Osteocyte (in vitro differentiated cells): ENCODE data around the gene CBR4. TPM values are rescaled to one million over a fixed set of nuclear protein-coding genes. Genes with fewer than 3 reads are reported as not detected.

Experiments
- DNase-seq: peaks from one replicate; pipeline ENCODE4 v3.0.0; 2021; ENCODE audit warnings: mixed read lengths; ENCODE audit not compliant: unreplicated experiment; ENCODE audit errors: extremely low spot score
- H3K27ac Mint-ChIP-seq: one replicate; pipeline ENCODE4 v1.8.0; 2021; ENCODE audit warnings: mild to moderate bottlenecking, mixed read lengths; ENCODE audit not compliant: unreplicated experiment
- H3K27me3 Mint-ChIP-seq: one replicate; pipeline ENCODE4 v1.8.0; 2021; ENCODE audit warnings: mixed read lengths; ENCODE audit not compliant: unreplicated experiment
- H3K36me3 Mint-ChIP-seq: one replicate; pipeline ENCODE4 v1.8.0; 2021; ENCODE audit warnings: mixed read lengths; ENCODE audit not compliant: unreplicated experiment
- H3K4me1 Mint-ChIP-seq: one replicate; pipeline ENCODE4 v1.8.0; 2021; ENCODE audit warnings: mixed read lengths; ENCODE audit not compliant: unreplicated experiment
- H3K4me3 Mint-ChIP-seq: one replicate; pipeline ENCODE4 v1.8.0; 2021; ENCODE audit warnings: mild to moderate bottlenecking, moderate library complexity, mixed read lengths; ENCODE audit not compliant: unreplicated experiment
- H3K9me3 Mint-ChIP-seq: one replicate; pipeline ENCODE4 v1.8.0; 2021; ENCODE audit warnings: mixed read lengths; ENCODE audit not compliant: unreplicated experiment
- long read RNA-seq: library from polyadenylated mRNA; unstranded; transcript quantifications from one replicate; pipeline ENCODE4 v2.0.0, GENCODE V29; 2021
- total RNA-seq: library from RNA; stranded (reverse); gene quantifications from 2 replicates; pipeline ENCODE4 v1.2.1, GENCODE V29; 2021
- TF ChIP-seq, protein P1 (sequence below): fragments of 200-600 bp; sonication (generic); IDR thresholded peaks from 2 replicates; pipeline ENCODE4 v1.5.0; 2021; ENCODE audit warnings: antibody characterized with exemption, mild to moderate bottlenecking, moderate library complexity

Gene CBR4
- total RNA-seq = 20.8 and 22.6 TPM in 2 replicates
- long read RNA-seq, transcript CBR4-201 (5 exons, 3,443 nt) = major isoform, 22 of 91 reads
- long read RNA-seq, partial matches to known transcripts = 1 of 91 reads
- long read RNA-seq, other reads (novel, unspliced or antisense) = 64 of 91 reads

- Mint-ChIP-seq H3K27me3 (no peaks in the 10 kb centered on the region), H3K9me3 (no peaks in the 10 kb centered on the region), H3K27ac (peak within 1 kb of the TSS; percentile 97), H3K4me3 (peak within 1 kb of the TSS; percentile 86), H3K4me1 (peaks cover 36% of the 10 kb centered on the region), H3K36me3 (peaks cover 5% of the 10 kb centered on the region)
- TF ChIP-seq, protein P1, sequence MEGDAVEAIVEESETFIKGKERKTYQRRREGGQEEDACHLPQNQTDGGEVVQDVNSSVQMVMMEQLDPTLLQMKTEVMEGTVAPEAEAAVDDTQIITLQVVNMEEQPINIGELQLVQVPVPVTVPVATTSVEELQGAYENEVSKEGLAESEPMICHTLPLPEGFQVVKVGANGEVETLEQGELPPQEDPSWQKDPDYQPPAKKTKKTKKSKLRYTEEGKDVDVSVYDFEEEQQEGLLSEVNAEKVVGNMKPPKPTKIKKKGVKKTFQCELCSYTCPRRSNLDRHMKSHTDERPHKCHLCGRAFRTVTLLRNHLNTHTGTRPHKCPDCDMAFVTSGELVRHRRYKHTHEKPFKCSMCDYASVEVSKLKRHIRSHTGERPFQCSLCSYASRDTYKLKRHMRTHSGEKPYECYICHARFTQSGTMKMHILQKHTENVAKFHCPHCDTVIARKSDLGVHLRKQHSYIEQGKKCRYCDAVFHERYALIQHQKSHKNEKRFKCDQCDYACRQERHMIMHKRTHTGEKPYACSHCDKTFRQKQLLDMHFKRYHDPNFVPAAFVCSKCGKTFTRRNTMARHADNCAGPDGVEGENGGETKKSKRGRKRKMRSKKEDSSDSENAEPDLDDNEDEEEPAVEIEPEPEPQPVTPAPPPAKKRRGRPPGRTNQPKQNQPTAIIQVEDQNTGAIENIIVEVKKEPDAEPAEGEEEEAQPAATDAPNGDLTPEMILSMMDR = peak; percentile 54
- peak; percentile 98 for DNase-seq
Measured at GRCh38 chr4:169010125-169011023, at the start of gene CBR4. CBR4 (minus strand) TSS chr4:169010255; CDS start chr4:169010089, 166 bp downstream.

GRCh38 chr4:169059306-169060211, 49.5 kb upstream of the CBR4 start:
- H3K9me3 Mint-ChIP-seq = no peaks in the 10 kb centered on the region
- no peaks in the 10 kb centered on the region for H3K27me3 Mint-ChIP-seq
- H3K27ac Mint-ChIP-seq = no peak overlapping the region
- peaks cover 23% of the 10 kb centered on the region for H3K4me1 Mint-ChIP-seq
- no peak overlapping the region for H3K4me3 Mint-ChIP-seq
- DNase-seq = no peak
- TF ChIP-seq, protein P1 = no peak
- no peaks in the 10 kb centered on the region for H3K36me3 Mint-ChIP-seq

DNA sequence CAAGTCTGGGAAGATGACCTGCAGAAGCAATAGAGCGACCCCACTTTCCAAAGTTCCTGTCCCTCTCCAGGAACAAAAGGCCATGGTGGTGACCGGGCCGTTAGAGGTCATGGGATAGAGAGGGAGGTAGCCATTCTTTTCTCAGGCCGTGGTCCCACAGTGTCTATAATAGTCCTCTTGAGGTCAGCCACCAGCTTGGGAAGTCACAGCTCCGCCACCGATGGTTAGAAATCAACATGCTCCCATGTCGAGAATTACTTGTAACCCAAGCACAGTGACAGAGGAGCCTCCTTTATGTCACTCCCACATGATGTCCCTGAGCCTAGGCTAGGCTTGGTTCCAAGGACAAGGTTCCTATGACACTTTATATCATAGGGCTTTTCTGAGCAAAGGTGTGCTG, 48.3 kb upstream of the CBR4 start:
- peaks cover 23% of the 10 kb centered on the region for H3K4me1 Mint-ChIP-seq
- TF ChIP-seq, protein P1 = no peak
- no peaks in the 10 kb centered on the region for H3K27me3 Mint-ChIP-seq

DNA sequence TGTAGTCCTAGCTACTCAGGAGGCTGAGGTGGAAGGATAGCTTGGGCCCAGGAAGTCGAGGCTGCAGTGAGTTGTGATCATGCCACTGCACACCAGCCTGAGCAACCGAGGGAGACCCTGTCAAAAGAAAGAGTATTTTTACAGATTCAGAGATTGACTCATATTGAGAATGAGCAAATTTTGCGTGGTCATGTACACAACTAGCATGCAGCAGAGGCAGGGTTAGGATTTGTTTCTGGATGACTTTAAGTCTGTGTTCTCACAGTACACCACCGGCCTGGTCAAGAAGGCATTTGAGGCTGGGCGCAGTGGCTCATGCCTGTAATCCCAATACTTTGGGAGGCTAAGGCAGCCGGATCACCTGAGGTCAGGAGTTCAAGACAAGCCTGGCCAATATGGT, 44.8 kb upstream of the CBR4 start:
- Mint-ChIP-seq H3K4me1 (peaks cover 6% of the 10 kb centered on the region), H3K9me3 (no peaks in the 10 kb centered on the region), H3K27me3 (no peaks in the 10 kb centered on the region), H3K27ac (no peak overlapping the region), H3K4me3 (no peak overlapping the region), H3K36me3 (no peaks in the 10 kb centered on the region)
- TF ChIP-seq, protein P1 = no peak
- DNase-seq = no peak

More for the DNA sequence above, 48.3 kb upstream of the CBR4 start:
- DNase-seq = no peak
- Mint-ChIP-seq H3K36me3 (no peaks in the 10 kb centered on the region), H3K4me3 (no peak overlapping the region), H3K27ac (no peak overlapping the region), H3K9me3 (no peaks in the 10 kb centered on the region)
